HFF-Myc (cell line): Measurements from ENCODE around the gene CEBPE.

Experiments used
- DNase-seq: peaks from one replicate; pipeline ENCODE4 v3.0.0-alpha.2; 2011; ENCODE audit warnings: low read depth; ENCODE audit errors: extremely low read depth
- H3K4me3 ChIP-seq: replicated peaks from 2 replicates; pipeline ENCODE4 v1.5.1; 2011; ENCODE audit warnings: low read depth, mild to moderate bottlenecking, control low read depth, low read length
- TF ChIP-seq, protein P1 (sequence below): IDR thresholded peaks from 2 replicates; pipeline ENCODE4 v1.5.1; 2012; ENCODE audit warnings: mild to moderate bottlenecking, low read depth, low read length, control low read depth; ENCODE audit errors: missing control alignments

The CEBPE gene

DNA sequence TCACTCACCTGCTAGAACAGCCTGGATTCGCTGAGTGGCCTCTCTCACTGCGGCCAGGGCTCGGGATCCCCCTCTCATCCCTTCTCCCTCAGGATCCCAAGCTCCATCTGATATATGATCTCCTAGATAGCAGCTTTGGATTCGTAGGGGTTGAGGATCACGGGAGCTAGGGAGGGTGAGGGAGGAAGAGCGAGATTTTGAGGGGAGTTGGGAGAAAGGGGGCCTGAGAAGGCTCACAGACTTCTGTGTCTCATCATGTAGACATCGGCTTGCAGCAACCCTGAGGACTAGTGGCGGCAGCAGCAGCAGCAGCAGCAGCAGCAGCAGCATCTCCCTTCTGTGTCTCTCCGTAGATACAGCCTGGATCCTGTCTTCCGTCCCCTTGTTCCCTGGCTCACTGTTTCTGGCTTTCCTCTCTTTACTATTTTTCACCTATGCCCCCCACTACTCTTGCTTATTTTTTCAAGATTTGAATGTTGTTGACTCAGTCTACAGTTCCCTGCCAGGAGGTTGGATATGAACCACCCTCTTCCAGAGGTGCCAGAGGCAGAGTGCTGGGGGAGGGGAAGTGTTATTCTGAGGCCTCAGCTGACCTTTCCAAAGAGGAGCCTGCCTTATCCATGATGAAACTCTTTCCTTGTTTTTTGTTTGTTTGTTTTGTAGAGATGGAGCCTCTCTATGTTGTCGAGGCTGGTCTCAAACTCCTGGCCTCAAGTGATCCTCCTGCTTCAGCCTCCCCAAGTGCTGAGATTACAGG, 14.3 kb downstream of the CEBPE start, which contains the start of gene CIROP:
TSS of gene CIROP (minus strand) at position 399 of the 757 bp plus-strand sequence. CDS start at position 330, 69 bp downstream.
- TF ChIP-seq, protein P1, sequence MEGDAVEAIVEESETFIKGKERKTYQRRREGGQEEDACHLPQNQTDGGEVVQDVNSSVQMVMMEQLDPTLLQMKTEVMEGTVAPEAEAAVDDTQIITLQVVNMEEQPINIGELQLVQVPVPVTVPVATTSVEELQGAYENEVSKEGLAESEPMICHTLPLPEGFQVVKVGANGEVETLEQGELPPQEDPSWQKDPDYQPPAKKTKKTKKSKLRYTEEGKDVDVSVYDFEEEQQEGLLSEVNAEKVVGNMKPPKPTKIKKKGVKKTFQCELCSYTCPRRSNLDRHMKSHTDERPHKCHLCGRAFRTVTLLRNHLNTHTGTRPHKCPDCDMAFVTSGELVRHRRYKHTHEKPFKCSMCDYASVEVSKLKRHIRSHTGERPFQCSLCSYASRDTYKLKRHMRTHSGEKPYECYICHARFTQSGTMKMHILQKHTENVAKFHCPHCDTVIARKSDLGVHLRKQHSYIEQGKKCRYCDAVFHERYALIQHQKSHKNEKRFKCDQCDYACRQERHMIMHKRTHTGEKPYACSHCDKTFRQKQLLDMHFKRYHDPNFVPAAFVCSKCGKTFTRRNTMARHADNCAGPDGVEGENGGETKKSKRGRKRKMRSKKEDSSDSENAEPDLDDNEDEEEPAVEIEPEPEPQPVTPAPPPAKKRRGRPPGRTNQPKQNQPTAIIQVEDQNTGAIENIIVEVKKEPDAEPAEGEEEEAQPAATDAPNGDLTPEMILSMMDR = no peak
- H3K4me3 ChIP-seq = no peak within 1 kb of the TSS
- no peak for DNase-seq

DNA sequence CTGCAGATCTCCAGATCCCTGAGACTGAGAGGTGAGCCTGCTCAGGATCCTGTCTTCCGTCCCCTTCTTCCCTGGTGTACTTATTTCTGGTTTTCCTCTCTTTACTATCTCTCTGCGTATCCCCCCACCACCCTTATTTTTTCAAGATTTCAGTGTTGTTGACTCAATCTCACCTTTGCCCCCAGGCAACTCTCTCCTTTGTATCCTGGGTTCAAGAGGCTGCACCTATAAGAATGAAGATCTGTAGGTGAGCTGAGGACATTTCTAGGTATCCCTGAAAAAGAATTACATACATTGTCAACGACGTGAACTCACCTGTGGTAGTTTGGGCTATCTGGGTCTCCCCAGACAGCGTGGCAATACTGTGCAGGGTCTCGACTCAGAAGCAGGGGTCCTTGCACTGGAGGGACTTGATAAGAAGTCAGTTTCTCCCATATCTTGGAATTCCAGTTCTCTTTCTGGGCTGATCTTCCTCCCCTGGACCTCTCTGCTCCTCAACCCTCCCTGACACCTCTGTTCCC, 14.9 kb downstream of the CEBPE start:
- DNase-seq = no peak
- TF ChIP-seq, protein P1 = no peak
- no peak overlapping the region for H3K4me3 ChIP-seq

DNA sequence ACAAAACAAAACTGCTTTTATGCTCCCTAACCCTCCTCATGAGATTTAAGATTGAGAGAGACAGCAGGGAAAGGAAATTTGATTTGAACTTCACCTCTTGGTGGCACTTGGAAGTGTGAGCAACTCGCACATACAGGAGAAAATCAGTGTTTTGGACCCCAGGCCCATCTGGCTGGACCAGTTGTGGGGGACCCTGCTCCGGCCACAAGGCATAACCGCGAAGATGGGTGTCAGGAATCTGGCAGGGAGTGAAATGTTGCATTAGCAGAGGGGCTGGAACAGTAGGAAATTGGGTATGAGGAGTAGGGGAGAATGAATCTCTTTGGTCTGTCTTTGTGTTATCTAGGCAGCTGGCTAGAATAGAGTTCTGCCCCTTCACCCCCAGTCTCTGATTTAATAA, 15.5 kb downstream of the CEBPE start:
- TF ChIP-seq, protein P1 = no peak
- no peak overlapping the region for H3K4me3 ChIP-seq
- DNase-seq = no peak

DNA sequence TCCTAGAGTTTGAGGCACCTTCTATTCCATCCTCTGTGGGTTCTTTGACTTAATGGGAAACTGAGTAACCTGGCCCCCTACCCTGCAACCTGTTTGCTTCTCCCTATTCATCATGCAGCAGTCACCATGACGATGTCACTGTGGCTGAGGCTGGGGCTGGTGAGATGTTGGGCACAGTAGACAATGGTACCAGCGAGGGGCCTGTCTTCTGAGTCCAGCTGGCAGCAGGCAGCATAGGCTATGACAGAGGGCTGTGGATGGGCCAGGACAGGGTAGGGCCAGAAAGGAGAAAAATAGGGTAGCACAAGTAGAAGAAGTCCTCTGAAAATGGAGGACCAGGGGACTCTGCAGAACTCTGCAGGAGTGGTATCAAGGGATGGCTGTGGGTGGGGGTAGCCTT, 16.3 kb downstream of the CEBPE start:
- TF ChIP-seq, protein P1 = no peak
- no peak overlapping the region for H3K4me3 ChIP-seq
- DNase-seq = no peak

DNA sequence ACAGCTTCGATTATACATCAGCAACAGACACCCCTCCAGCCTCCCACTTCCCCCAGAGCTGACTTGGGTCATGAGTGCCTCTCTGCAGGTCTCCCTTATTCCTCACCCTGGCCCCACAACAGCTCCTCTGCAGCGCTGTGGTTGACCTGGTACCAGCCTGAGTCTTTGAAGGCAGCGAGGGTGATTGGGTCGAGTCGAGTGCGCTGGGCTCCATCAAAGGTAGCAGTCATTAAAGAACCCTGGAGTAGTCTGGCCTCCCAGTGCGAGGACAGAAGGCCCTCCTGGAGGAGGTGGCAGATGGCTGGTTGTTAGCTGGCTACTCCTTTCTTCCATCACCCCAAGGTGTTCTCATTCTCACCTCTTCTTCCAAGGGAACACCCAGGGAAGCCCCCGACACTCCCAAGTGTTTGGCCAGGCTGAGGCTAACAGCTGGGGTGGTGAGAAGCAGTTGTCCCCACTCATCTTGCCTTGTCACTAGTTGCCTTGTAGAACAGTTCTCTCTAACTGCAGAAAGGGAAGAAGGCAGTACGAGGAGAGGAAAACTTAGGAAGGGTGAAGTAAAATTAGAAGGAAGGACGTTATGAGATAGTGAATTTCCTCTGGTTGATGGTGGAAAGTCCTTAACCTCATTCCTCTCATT, 16.9 kb downstream of the CEBPE start:
- DNase-seq = no peak
- H3K4me3 ChIP-seq = no peak overlapping the region
- TF ChIP-seq, protein P1 = no peak

DNA sequence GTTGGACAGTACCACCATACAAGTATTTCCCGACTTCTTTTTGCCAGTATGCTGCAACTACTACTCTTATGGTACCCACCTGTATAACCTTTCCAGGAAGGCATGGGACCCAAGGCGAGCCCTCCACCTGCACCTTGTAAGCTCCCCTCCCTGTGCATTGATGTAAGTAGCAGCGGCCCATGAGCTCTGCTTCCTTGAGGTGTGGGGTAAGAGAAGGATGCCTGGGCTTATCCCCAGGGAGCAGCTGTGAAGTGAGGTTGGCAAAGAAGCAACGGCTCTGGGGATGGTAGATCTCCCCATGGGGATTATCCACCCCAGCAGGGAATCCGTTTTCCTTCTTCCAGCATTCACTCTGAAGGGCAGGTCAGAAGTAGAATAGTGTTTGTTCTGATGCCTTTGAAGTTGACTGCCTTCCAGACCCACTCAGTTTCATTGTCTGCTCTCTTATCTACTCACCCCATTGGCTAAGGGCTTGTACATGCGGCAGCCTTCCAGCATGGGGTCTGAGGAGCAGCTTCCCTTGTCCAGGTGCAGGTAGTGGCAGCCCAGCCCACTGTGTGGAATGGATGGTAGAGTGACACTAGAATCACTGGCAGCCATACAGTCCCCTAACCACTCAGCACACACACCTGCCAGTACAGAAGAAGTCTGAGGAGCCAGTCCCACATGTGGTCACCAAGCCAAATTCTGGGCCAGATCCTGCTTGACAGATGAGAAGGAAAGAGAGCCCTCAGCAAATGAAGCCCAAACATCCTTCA, 17.7 kb downstream of the CEBPE start:
- H3K4me3 ChIP-seq = no peak overlapping the region
- DNase-seq = no peak
- TF ChIP-seq, protein P1 = no peak
